Fibroblast of lung (primary cell): ENCODE measurements around the gene PHTF1.

Experiments
- CTCF ChIP-seq, 2 donors: IDR thresholded peaks in 1 of 2; conservative IDR thresholded peaks in 1 of 2; 1 replicate in 1 of 2; 2 replicates in 1 of 2; pipeline ENCODE4 v1.5.1; 2011 to 2012; ENCODE audit warnings: low read length in 2 of 2, control low read depth in 1 of 2, inconsistent platforms in 1 of 2, low read depth in 1 of 2, mild to moderate bottlenecking in 1 of 2
- EZH2 ChIP-seq: IDR thresholded peaks from 2 replicates; pipeline ENCODE4 v1.5.1; 2012; ENCODE audit warnings: low read length, control low read depth, mild to moderate bottlenecking; ENCODE audit errors: missing control alignments

GRCh38 chr1:113672491-113672890 is 86.8 kb downstream of the PHTF1 start:
- no peak for TF ChIP-seq CTCF (conservative IDR thresholded peaks at IDR 0.05 in 1 of 2, IDR thresholded peaks at IDR 0.05 in 1 of 2; ENCODE audit: low read depth in 1 of 2, low read length in 2 of 2)
- no peak for TF ChIP-seq EZH2
